ENCODE results near the gene DDAH1.
A peak's percentile ranks its signal among the peaks of the same experiment; 100 is the strongest.

Gene DDAH1

GRCh38 chr1:85411567-85412305 is 53.2 kb downstream of the DDAH1 start:
- Histone ChIP-seq H3K9ac (ENCODE audit: low read length) (no peak overlapping the region), H3K27me3 (replicated peaks; ENCODE audit: control insufficient read depth, insufficient read depth, low read length) (no peaks in the 10 kb centered on the region), H3K9me3 (ENCODE audit: control insufficient read depth, low read length) (no peaks in the 10 kb centered on the region), H3K4me3 (ENCODE audit: low read length) (no peak overlapping the region), H3K36me3 (ENCODE audit: control insufficient read depth, insufficient read depth, low read length, severe bottlenecking) (no peaks in the 10 kb centered on the region), H3K4me1 (ENCODE audit: control insufficient read depth, insufficient read depth, low read length) (peaks cover 38% of the 10 kb centered on the region)
- peak; percentile 41 for DNase-seq (ENCODE audit: low read depth)

- no peak for DNase-seq (ENCODE audit: low read depth)
- Histone ChIP-seq H3K27me3 (replicated peaks; ENCODE audit: control insufficient read depth, insufficient read depth, low read length) (no peaks in the 10 kb centered on the region), H3K36me3 (ENCODE audit: control insufficient read depth, insufficient read depth, low read length, severe bottlenecking) (no peaks in the 10 kb centered on the region), H3K9me3 (ENCODE audit: control insufficient read depth, low read length) (no peaks in the 10 kb centered on the region), H3K9ac (ENCODE audit: low read length) (no peak overlapping the region), H3K4me3 (ENCODE audit: low read length) (no peak overlapping the region), H3K4me1 (ENCODE audit: control insufficient read depth, insufficient read depth, low read length) (peaks cover 60% of the 10 kb centered on the region)
Measured at GRCh38 chr1:85409516-85409915, 55.4 kb downstream of the DDAH1 start.

DNA sequence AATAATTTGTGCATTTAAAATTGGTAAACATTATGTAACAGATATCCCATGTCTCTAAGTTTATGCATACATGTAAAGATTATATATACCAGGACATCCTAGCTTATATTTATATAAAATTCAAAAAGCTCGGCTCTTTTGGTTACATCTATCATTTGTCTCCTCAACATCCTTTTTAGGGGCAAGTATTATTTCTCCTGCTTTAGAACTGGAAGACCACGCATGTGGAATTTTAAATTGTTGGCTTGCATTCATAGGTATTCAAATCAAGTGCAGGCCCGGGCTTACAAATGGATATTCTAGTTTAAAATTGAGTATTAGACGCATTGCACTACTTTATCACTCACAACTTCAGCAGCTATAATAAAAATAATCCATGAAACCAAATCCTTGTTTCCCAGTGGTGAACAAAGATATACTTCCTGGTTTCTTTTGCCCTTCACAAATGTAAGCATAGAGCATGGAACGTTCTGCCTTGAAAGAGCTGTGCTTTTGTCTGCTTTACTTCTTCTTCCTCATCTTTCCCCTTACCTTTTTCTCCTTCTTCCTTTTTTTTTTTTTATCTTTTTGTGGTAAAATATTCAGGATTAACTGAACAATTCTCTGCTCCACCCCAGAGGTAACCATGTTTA is 57.1 kb downstream of the DDAH1 start:
- no peak for DNase-seq (ENCODE audit: low read depth)

DNA sequence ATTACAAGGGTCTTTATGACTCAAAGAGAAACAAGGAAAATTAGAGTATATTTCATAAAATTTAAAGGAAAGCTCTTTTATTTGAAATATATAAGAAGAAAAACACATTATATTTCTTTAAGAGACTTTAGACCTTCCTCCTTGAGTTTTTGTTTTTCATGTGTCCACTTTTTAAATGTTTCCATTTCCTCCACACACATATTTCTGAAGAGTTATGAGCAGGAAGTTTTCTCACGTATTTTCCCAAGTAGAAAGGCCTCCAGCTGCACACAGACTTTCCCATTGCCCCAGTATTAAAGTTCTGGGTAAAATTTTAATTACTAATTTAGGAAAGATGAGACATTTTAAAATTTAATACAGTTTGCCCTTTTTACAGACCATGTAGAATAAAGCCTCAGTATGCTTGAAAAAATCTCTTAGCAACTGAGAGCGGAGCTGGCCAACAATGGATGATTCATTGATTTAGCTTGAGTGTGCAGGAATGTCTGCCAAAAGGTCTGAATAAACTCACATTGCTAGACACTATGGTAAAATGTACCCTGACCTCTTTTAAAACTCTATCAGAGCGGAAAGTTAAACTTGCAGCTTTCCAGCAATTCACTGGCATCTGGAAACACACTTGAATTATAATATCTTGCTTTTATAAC is 57.9 kb downstream of the DDAH1 start:
- Histone ChIP-seq H3K9ac (ENCODE audit: low read length) (peak overlapping the region; percentile 46), H3K9me3 (ENCODE audit: control insufficient read depth, low read length) (no peaks in the 10 kb centered on the region), H3K4me3 (ENCODE audit: low read length) (peak overlapping the region; percentile 64), H3K27me3 (replicated peaks; ENCODE audit: control insufficient read depth, insufficient read depth, low read length) (no peaks in the 10 kb centered on the region), H3K4me1 (ENCODE audit: control insufficient read depth, insufficient read depth, low read length) (peaks cover 55% of the 10 kb centered on the region), H3K36me3 (ENCODE audit: control insufficient read depth, insufficient read depth, low read length, severe bottlenecking) (no peaks in the 10 kb centered on the region)
- DNase-seq (ENCODE audit: low read depth): peak; percentile 95

More for the DNA sequence above, 57.1 kb downstream of the DDAH1 start:
- Histone ChIP-seq H3K9me3 (ENCODE audit: control insufficient read depth, low read length) (no peaks in the 10 kb centered on the region), H3K36me3 (ENCODE audit: control insufficient read depth, insufficient read depth, low read length, severe bottlenecking) (no peaks in the 10 kb centered on the region), H3K4me1 (ENCODE audit: control insufficient read depth, insufficient read depth, low read length) (peaks cover 62% of the 10 kb centered on the region), H3K9ac (ENCODE audit: low read length) (peak overlapping the region; percentile 46), H3K27me3 (replicated peaks; ENCODE audit: control insufficient read depth, insufficient read depth, low read length) (no peaks in the 10 kb centered on the region), H3K4me3 (ENCODE audit: low read length) (peak overlapping the region; percentile 64)

DNA sequence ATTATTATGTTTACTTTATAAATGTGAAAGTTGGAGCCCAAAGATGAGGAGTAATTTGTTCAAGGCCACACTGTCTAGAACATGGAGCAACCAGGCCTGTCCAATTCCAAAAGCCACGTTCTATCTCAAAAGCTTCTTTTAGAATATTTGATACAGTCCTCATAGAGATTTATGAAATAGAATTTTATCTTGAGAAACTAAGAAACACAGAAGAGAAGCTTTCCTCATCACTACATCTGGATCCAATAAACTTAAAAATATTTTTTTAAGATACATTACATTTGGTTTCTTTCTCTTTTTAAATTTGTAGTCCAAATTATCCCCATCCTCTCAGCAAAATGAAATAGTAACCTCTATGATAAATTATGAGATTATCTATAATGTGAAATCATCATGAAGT is 58.9 kb downstream of the DDAH1 start:
- Histone ChIP-seq H3K4me3 (ENCODE audit: low read length) (no peak overlapping the region), H3K9me3 (ENCODE audit: control insufficient read depth, low read length) (no peaks in the 10 kb centered on the region), H3K36me3 (ENCODE audit: control insufficient read depth, insufficient read depth, low read length, severe bottlenecking) (no peaks in the 10 kb centered on the region), H3K27me3 (replicated peaks; ENCODE audit: control insufficient read depth, insufficient read depth, low read length) (no peaks in the 10 kb centered on the region), H3K4me1 (ENCODE audit: control insufficient read depth, insufficient read depth, low read length) (peaks cover 47% of the 10 kb centered on the region), H3K9ac (ENCODE audit: low read length) (no peak overlapping the region)
- peak; percentile 75 for DNase-seq (ENCODE audit: low read depth)

DNA sequence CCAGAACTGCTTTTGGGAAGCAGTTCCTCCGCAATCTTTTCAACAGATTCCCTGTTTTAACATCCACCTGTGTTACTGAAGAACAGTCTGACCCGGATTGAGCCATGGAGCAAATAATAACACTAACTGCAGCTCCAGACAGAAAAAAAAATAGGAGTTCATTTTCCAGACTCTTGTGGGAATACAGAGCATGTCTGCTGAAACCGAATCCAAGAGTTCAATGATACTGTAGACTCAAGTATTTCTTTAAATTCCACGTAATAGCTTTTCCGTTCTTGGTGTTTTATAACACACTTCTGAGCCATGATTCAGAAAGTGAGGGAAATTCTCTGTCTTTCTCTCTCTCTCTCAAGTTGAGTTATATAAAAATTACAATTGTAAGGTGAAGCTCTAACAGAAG is 60.6 kb downstream of the DDAH1 start:
- Histone ChIP-seq H3K4me3 (ENCODE audit: low read length) (no peak overlapping the region), H3K9ac (ENCODE audit: low read length) (no peak overlapping the region), H3K4me1 (ENCODE audit: control insufficient read depth, insufficient read depth, low read length) (peaks cover 51% of the 10 kb centered on the region), H3K36me3 (ENCODE audit: control insufficient read depth, insufficient read depth, low read length, severe bottlenecking) (no peaks in the 10 kb centered on the region), H3K27me3 (replicated peaks; ENCODE audit: control insufficient read depth, insufficient read depth, low read length) (no peaks in the 10 kb centered on the region), H3K9me3 (ENCODE audit: control insufficient read depth, low read length) (no peaks in the 10 kb centered on the region)
- no peak for DNase-seq (ENCODE audit: low read depth)

DNA sequence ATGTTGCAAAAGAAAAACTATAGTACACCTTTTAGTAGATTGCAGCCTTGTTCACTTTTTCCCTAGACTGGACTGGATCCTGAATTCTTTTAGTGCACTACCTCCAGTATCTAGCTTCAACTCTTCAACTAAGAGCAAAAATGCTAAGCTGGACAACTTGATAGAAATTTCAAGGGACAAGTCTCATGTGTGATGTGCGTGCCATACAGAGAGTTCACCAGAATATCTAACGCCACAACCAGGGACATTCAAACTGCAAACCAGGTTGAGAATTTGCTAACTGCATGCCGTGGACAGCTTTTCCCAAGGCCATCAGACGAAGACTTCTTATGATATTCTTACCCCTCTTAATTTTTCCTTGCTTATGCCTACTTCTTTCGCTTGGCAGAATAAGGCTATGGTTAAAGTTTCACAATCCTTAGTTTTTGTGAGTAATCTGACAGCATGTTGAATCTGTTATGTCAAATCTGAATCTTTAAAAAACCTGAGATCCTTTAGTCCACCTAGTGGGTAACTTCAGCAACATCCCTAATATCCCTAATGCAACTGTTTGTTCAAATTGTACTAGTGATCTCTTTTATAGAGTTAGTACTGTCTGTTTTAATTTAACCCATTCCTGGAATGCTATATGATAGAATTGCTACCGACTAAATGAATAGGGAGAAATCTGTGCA is 66.4 kb downstream of the DDAH1 start:
- DNase-seq (ENCODE audit: low read depth): peak; percentile 77
- no peak overlapping the region for H3K4me3 ChIP-seq (ENCODE audit: low read length)
- H3K27me3 ChIP-seq (replicated peaks; ENCODE audit: control insufficient read depth, insufficient read depth, low read length): no peaks in the 10 kb centered on the region
- H3K9ac ChIP-seq (ENCODE audit: low read length): no peak overlapping the region
- no peaks in the 10 kb centered on the region for H3K9me3 ChIP-seq (ENCODE audit: control insufficient read depth, low read length)
- H3K36me3 ChIP-seq (ENCODE audit: control insufficient read depth, insufficient read depth, low read length, severe bottlenecking): no peaks in the 10 kb centered on the region
- H3K4me1 ChIP-seq (ENCODE audit: control insufficient read depth, insufficient read depth, low read length): peaks cover 38% of the 10 kb centered on the region

DNA sequence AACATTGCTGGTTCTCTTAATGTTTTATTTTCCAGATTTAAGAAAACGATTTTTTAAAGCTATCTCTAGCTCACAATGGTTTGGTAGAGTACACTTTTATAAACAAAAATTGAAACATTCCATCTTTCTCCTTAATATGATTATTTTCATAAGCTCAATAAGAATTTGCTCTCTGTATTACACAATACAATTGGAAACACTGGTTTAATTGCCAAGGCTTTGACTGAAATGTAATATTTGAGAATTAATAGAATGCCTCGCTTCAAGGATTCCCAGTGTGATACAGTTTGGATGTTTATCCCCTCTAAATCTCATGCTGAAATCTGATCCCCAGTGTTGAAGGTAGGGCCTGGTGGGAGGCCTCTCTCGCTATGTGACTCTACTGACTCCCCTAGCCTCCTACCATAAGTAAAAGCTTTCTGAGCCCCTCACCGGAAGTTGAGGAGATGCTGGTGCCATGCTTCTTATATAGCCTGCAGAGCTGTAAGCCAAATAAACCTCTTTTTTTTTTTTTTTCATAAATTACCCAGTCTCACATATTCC is 67.4 kb downstream of the DDAH1 start:
- DNase-seq (ENCODE audit: low read depth): peak; percentile 39
- H3K36me3 ChIP-seq (ENCODE audit: control insufficient read depth, insufficient read depth, low read length, severe bottlenecking): no peaks in the 10 kb centered on the region
- no peak overlapping the region for H3K9ac ChIP-seq (ENCODE audit: low read length)
- H3K4me3 ChIP-seq (ENCODE audit: low read length): no peak overlapping the region
- H3K27me3 ChIP-seq (replicated peaks; ENCODE audit: control insufficient read depth, insufficient read depth, low read length): no peaks in the 10 kb centered on the region
- H3K9me3 ChIP-seq (ENCODE audit: control insufficient read depth, low read length): no peaks in the 10 kb centered on the region
- peaks cover 34% of the 10 kb centered on the region for H3K4me1 ChIP-seq (ENCODE audit: control insufficient read depth, insufficient read depth, low read length)

- H3K4me1 ChIP-seq (ENCODE audit: control insufficient read depth, insufficient read depth, low read length): peaks cover 34% of the 10 kb centered on the region
Measured at GRCh38 chr1:85396194-85396593, 68.8 kb downstream of the DDAH1 start.

GRCh38 chr1:85394130-85394529 is 70.8 kb downstream of the DDAH1 start:
- Histone ChIP-seq H3K4me3 (ENCODE audit: low read length) (no peak overlapping the region), H3K27me3 (replicated peaks; ENCODE audit: control insufficient read depth, insufficient read depth, low read length) (no peaks in the 10 kb centered on the region), H3K36me3 (ENCODE audit: control insufficient read depth, insufficient read depth, low read length, severe bottlenecking) (no peaks in the 10 kb centered on the region), H3K9me3 (ENCODE audit: control insufficient read depth, low read length) (no peaks in the 10 kb centered on the region), H3K9ac (ENCODE audit: low read length) (no peak overlapping the region), H3K4me1 (ENCODE audit: control insufficient read depth, insufficient read depth, low read length) (peaks cover 26% of the 10 kb centered on the region)
- DNase-seq (ENCODE audit: low read depth): no peak

More at GRCh38 chr1:85396194-85396593, 68.8 kb downstream of the DDAH1 start:
- Histone ChIP-seq H3K9ac (ENCODE audit: low read length) (no peak overlapping the region), H3K36me3 (ENCODE audit: control insufficient read depth, insufficient read depth, low read length, severe bottlenecking) (no peaks in the 10 kb centered on the region), H3K27me3 (replicated peaks; ENCODE audit: control insufficient read depth, insufficient read depth, low read length) (no peaks in the 10 kb centered on the region), H3K4me3 (ENCODE audit: low read length) (no peak overlapping the region), H3K9me3 (ENCODE audit: control insufficient read depth, low read length) (no peaks in the 10 kb centered on the region)
- DNase-seq (ENCODE audit: low read depth): no peak

DNA sequence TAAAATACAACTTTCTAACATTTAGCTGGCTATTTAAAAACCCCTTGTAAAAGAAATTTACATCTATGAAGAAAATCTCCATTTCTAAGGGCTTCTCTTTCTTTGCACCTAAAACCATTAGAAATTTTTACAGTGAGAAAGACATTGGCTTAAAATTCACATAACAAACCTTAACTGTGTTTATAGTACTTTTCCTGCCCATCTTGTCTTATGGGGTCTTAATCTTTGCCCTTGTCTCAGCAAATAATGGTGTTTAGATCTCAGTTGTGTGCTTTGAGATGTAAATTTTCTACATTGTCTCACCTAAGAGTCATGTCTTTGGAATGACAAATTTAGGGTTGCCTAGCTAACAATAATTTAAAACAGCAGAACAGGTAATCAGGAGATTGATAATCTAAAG is 71.5 kb downstream of the DDAH1 start:
- no peaks in the 10 kb centered on the region for H3K36me3 ChIP-seq (ENCODE audit: control insufficient read depth, insufficient read depth, low read length, severe bottlenecking)
- H3K9ac ChIP-seq (ENCODE audit: low read length): no peak overlapping the region
- H3K4me3 ChIP-seq (ENCODE audit: low read length): no peak overlapping the region
- DNase-seq (ENCODE audit: low read depth): no peak
- no peaks in the 10 kb centered on the region for H3K9me3 ChIP-seq (ENCODE audit: control insufficient read depth, low read length)
- H3K27me3 ChIP-seq (replicated peaks; ENCODE audit: control insufficient read depth, insufficient read depth, low read length): no peaks in the 10 kb centered on the region
- peaks cover 20% of the 10 kb centered on the region for H3K4me1 ChIP-seq (ENCODE audit: control insufficient read depth, insufficient read depth, low read length)

Data from adipocyte (in vitro differentiated cells).